GM12892 (cell line): Measurements from ENCODE around the gene RETREG2.

ENCODE experiments used
- POLR2A ChIP-seq: IDR thresholded peaks from 2 replicates; pipeline ENCODE4 v1.6.1; 2011; ENCODE audit warnings: low read depth, low read length, control low read depth
- POLR2AphosphoS5 ChIP-seq: IDR thresholded peaks from 2 replicates; pipeline ENCODE4 v1.6.1; 2011; ENCODE audit warnings: low read depth, low read length, control low read depth
- TAF1 ChIP-seq: IDR thresholded peaks from 2 replicates; pipeline ENCODE4 v1.6.1; 2011; ENCODE audit warnings: low read depth, mild to moderate bottlenecking, control low read depth, low read length, borderline replicate concordance

- TF ChIP-seq POLR2A = no peak
- TF ChIP-seq POLR2AphosphoS5 = no peak
- TF ChIP-seq TAF1 = no peak
These were observed 2.9 kb downstream of the RETREG2 start for GRCh38 chr2:219180961-219181360.
